PC-9 (cell line): ENCODE results near the gene CERKL. TPM values are rescaled to one million over a fixed set of nuclear protein-coding genes. Genes with fewer than 3 reads are reported as not detected.

Experiments used
- BruUV-seq: library from RNA; stranded (reverse); fragments of 400-500 nt; replicated peaks from 2 replicates; lab custom pipeline; 2021; lab: Mats Ljungman, UMichigan
- CTCF ChIA-PET: fragments of 300-600 bp; sonication (Branson Sonifier 250); formaldehyde crosslinking; loops from one replicate; lab custom pipeline; 2022; ENCODE audit warnings: antibody characterized with exemption; lab: Charles Lee
- POLR2A ChIA-PET: fragments of 300-600 bp; sonication (Branson Sonifier 250); formaldehyde crosslinking; loops from one replicate; lab custom pipeline; 2022; ENCODE audit warnings: antibody characterized with exemption; ENCODE audit not compliant: unreplicated experiment; lab: Charles Lee
- DNase-seq, 2 experiments: peaks; one replicate each; pipeline versions ENCODE4 v3.0.0 to v3.0.0-alpha.2; 2015 to 2022; ENCODE audit warnings: mixed read lengths in 1 of 2
- H2AFZ ChIP-seq: fragments of 200-600 bp; sonication (generic); 2 replicates; pipeline ENCODE4 v1.8.1; 2017; ENCODE audit warnings: antibody characterized with exemption
- H3F3A ChIP-seq: fragments of 200-600 bp; sonication (generic); 2 replicates; pipeline ENCODE4 v1.8.1; 2017; ENCODE audit warnings: antibody characterized with exemption, mild to moderate bottlenecking, low read depth; ENCODE audit not compliant: insufficient read depth
- H3K27ac ChIP-seq: fragments of 200-600 bp; sonication (generic); 2 replicates; pipeline ENCODE4 v1.6.1; 2016; ENCODE audit warnings: mixed run types
- H3K27me3 ChIP-seq: fragments of 200-600 bp; sonication (generic); 2 replicates; pipeline ENCODE4 v1.6.1; 2016; ENCODE audit warnings: low read depth, mixed run types; ENCODE audit not compliant: insufficient read depth
- H3K36me3 ChIP-seq: fragments of 200-600 bp; sonication (generic); 2 replicates; pipeline ENCODE4 v1.6.1; 2016; ENCODE audit warnings: low read depth, mixed run types
- H3K4me1 ChIP-seq: fragments of 200-600 bp; sonication (generic); replicated peaks from 2 replicates; pipeline ENCODE4 v1.6.1; 2016; ENCODE audit warnings: mixed run types; ENCODE audit not compliant: insufficient read depth
- H3K4me2 ChIP-seq: fragments of 200-600 bp; sonication (generic); 2 replicates; pipeline ENCODE4 v1.6.1; 2017; ENCODE audit warnings: mixed run types
- H3K4me3 ChIP-seq: fragments of 200-600 bp; sonication (generic); 2 replicates; pipeline ENCODE4 v1.6.1; 2016; ENCODE audit warnings: mixed run types
- H3K79me2 ChIP-seq: fragments of 200-600 bp; sonication (generic); 2 replicates; pipeline ENCODE4 v1.6.1; 2017; ENCODE audit warnings: low read depth, mixed run types
- H3K9me2 ChIP-seq: fragments of 200-600 bp; sonication (generic); 2 replicates; pipeline ENCODE4 v1.8.1; 2017; ENCODE audit warnings: mild to moderate bottlenecking; ENCODE audit not compliant: insufficient read depth
- H3K9me3 ChIP-seq: fragments of 200-600 bp; sonication (generic); 2 replicates; pipeline ENCODE4 v1.8.1; 2016; ENCODE audit warnings: low read depth; ENCODE audit not compliant: insufficient read depth
- H4K20me1 ChIP-seq: fragments of 200-600 bp; sonication (generic); 2 replicates; pipeline ENCODE4 v1.8.1; 2017; ENCODE audit not compliant: insufficient read depth
- EZH2 ChIP-seq: fragments of 200-600 bp; sonication (generic); IDR thresholded peaks from 2 replicates; pipeline ENCODE4 v1.8.0; 2017; ENCODE audit warnings: antibody characterized with exemption, low read depth
- intact Hi-C: fragments of 100-400 bp; cut with micrococcal nuclease; formaldehyde crosslinking; loops from one replicate; pipeline ENCODE4 v1.10.0; 2022; ENCODE audit not compliant: unreplicated experiment
- total RNA-seq: library from RNA; stranded (reverse); gene quantifications from 2 replicates; pipeline ENCODE4 v1.2.3, GENCODE V29; 2021
- TF ChIP-seq, protein P1 (sequence below): fragments of 200-600 bp; sonication (generic); conservative IDR thresholded peaks from 2 replicates; pipeline ENCODE4 v1.6.1; 2017; ENCODE audit warnings: mixed run types, antibody characterized with exemption, mild to moderate bottlenecking, moderate library complexity

Gene CERKL
- total RNA-seq, 1 experiment from 2014 or later, result 1.6 TPM

- POLR2A ChIA-PET, result no interaction called here
- Histone ChIP-seq H3K4me2 (no peak overlapping the region), H3K9me3 (no peaks in the 10 kb centered on the region; the same call in 1 of the 2 replicates), H3K36me3 (no peaks in the 10 kb centered on the region), H3K27ac (no peak overlapping the region), H3K79me2 (no peaks in the 10 kb centered on the region), H3K4me3 (no peak overlapping the region), H3F3A (no peaks in the 10 kb centered on the region), H2AFZ (no peak overlapping the region), H4K20me1 (no peaks in the 10 kb centered on the region), H3K27me3 (no peaks in the 10 kb centered on the region), H3K9me2 (no peaks in the 10 kb centered on the region), H3K4me1 (peaks cover 4% of the 10 kb centered on the region; the same call in 1 of the 2 replicates)
- BruUV-seq, result no TSS peak
- intact Hi-C loops, result no loop called here
- CTCF ChIA-PET, result no interaction called here
- DNase-seq, result no peak
- TF ChIP-seq, protein P1, sequence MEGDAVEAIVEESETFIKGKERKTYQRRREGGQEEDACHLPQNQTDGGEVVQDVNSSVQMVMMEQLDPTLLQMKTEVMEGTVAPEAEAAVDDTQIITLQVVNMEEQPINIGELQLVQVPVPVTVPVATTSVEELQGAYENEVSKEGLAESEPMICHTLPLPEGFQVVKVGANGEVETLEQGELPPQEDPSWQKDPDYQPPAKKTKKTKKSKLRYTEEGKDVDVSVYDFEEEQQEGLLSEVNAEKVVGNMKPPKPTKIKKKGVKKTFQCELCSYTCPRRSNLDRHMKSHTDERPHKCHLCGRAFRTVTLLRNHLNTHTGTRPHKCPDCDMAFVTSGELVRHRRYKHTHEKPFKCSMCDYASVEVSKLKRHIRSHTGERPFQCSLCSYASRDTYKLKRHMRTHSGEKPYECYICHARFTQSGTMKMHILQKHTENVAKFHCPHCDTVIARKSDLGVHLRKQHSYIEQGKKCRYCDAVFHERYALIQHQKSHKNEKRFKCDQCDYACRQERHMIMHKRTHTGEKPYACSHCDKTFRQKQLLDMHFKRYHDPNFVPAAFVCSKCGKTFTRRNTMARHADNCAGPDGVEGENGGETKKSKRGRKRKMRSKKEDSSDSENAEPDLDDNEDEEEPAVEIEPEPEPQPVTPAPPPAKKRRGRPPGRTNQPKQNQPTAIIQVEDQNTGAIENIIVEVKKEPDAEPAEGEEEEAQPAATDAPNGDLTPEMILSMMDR, result no peak
- no peak for TF ChIP-seq EZH2
Observed at GRCh38 chr2:181588546-181588945, 68.4 kb downstream of the CERKL start.

DNA sequence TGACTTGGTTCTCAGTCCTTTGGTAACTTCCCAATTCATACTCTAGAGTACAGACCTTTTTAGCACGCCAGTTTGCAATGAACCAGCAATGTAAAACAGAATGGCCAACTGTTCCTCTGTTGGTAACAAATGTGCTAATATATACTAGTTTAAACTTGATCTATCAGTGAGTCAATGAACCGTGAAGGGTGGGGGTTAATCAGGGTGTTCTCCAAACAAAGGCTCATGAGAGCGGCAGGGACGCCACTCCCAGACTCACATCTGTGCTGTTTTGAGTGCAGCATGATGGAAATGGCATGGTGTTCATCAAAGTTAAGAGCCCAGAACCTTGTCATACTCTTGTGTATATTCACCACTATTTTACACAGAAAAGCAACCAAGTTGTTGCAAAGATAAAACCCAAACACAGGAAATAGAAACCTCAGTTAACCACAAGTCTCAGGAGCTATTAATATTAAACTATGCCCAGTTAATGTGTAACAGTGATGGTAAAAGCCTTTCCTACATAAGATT is 70.3 kb downstream of the CERKL start:
- no peak overlapping the region for H3K27ac ChIP-seq
- H3K79me2 ChIP-seq, result no peaks in the 10 kb centered on the region
- H3K9me3 ChIP-seq, result no peaks in the 10 kb centered on the region; the same call in 1 of the 2 replicates
- H3K27me3 ChIP-seq, result no peaks in the 10 kb centered on the region
- H4K20me1 ChIP-seq, result no peaks in the 10 kb centered on the region
- H3K4me2 ChIP-seq, result no peak overlapping the region
- no peak overlapping the region for H2AFZ ChIP-seq
- TF ChIP-seq, protein P1, result no peak
- no peak for TF ChIP-seq EZH2
- H3K9me2 ChIP-seq, result no peaks in the 10 kb centered on the region
- POLR2A ChIA-PET, result interaction anchor here (0.7 kb wide), 2 partner anchors 37 to 255 kb away, joined by 3 read pairs; no protein-coding TSS in a partner anchor
- H3K36me3 ChIP-seq, result no peaks in the 10 kb centered on the region
- intact Hi-C loops, result no loop called here
- CTCF ChIA-PET, result no interaction called here
- H3K4me1 ChIP-seq, result peaks cover 4% of the 10 kb centered on the region; the same call in 1 of the 2 replicates
- no peaks in the 10 kb centered on the region for H3F3A ChIP-seq
- no peak overlapping the region for H3K4me3 ChIP-seq
- no TSS peak for BruUV-seq
- no peak for DNase-seq

GRCh38 chr2:181585732-181586131 is 71.2 kb downstream of the CERKL start:
- no peak for DNase-seq
- Histone ChIP-seq H3K79me2 (no peaks in the 10 kb centered on the region), H3K36me3 (no peaks in the 10 kb centered on the region), H2AFZ (no peak overlapping the region), H4K20me1 (no peaks in the 10 kb centered on the region), H3K27ac (no peak overlapping the region), H3K4me1 (peaks cover 4% of the 10 kb centered on the region; the same call in 1 of the 2 replicates), H3F3A (no peaks in the 10 kb centered on the region), H3K27me3 (no peaks in the 10 kb centered on the region), H3K9me3 (no peaks in the 10 kb centered on the region; the same call in 1 of the 2 replicates), H3K4me3 (no peak overlapping the region), H3K4me2 (no peak overlapping the region), H3K9me2 (no peaks in the 10 kb centered on the region)
- intact Hi-C loops, result no loop called here
- TF ChIP-seq, protein P1, result no peak
- no peak for TF ChIP-seq EZH2
- no TSS peak for BruUV-seq
- ChIA-PET POLR2A (interaction anchor here (0.6 to 0.7 kb wide), 2 partner anchors 256 to 259 kb away, joined by 3 read pairs; no protein-coding TSS in a partner anchor), CTCF (no interaction called here)
